ENCODE data around the gene TSPAN17.

GRCh38 chr5:176658817-176659511 lies 11.7 kb downstream of the TSPAN17 start:
- TF ChIP-seq CTCF (conservative IDR thresholded peaks at IDR 0.05; ENCODE audit: low read depth in 2 of 2), result no peak
- no peak for TF ChIP-seq ZNF462 (CRISPR knock-in tag; IDR thresholded peaks at IDR 0.05)
- no peak for TF ChIP-seq POLR2AphosphoS5 (IDR thresholded peaks at IDR 0.05; ENCODE audit: low read depth)
- no peak for TF ChIP-seq EZH2 (IDR thresholded peaks at IDR 0.05; ENCODE audit: low read depth, unreplicated experiment)
- TF ChIP-seq JUNB (IDR thresholded peaks at IDR 0.05; ENCODE audit: unreplicated experiment), result no peak
- TF ChIP-seq, protein P1, sequence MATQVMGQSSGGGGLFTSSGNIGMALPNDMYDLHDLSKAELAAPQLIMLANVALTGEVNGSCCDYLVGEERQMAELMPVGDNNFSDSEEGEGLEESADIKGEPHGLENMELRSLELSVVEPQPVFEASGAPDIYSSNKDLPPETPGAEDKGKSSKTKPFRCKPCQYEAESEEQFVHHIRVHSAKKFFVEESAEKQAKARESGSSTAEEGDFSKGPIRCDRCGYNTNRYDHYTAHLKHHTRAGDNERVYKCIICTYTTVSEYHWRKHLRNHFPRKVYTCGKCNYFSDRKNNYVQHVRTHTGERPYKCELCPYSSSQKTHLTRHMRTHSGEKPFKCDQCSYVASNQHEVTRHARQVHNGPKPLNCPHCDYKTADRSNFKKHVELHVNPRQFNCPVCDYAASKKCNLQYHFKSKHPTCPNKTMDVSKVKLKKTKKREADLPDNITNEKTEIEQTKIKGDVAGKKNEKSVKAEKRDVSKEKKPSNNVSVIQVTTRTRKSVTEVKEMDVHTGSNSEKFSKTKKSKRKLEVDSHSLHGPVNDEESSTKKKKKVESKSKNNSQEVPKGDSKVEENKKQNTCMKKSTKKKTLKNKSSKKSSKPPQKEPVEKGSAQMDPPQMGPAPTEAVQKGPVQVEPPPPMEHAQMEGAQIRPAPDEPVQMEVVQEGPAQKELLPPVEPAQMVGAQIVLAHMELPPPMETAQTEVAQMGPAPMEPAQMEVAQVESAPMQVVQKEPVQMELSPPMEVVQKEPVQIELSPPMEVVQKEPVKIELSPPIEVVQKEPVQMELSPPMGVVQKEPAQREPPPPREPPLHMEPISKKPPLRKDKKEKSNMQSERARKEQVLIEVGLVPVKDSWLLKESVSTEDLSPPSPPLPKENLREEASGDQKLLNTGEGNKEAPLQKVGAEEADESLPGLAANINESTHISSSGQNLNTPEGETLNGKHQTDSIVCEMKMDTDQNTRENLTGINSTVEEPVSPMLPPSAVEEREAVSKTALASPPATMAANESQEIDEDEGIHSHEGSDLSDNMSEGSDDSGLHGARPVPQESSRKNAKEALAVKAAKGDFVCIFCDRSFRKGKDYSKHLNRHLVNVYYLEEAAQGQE (IDR thresholded peaks at IDR 0.05; ENCODE audit: unreplicated experiment), result no peak
